K562 (cell line): ENCODE data around the gene C3. TPM values are rescaled to one million over a fixed set of nuclear protein-coding genes. Genes with fewer than 3 reads are reported as not detected.

Source experiments
- ATAC-seq: fragments of 200-7000 bp; cut with Tn5 transposase; 3 replicates; pipeline ENCODE4 v1.9.1; 2020; ENCODE audit warnings: moderate library complexity
- BruUV-seq: library from RNA; stranded (reverse); fragments of 400-500 nt; replicated peaks from 2 replicates; lab custom pipeline; 2021; lab: Mats Ljungman, UMichigan
- CTCF ChIA-PET: fragments of 300-600 bp; formaldehyde crosslinking; extraction: SDS; loops from one replicate; lab custom pipeline; 2021; ENCODE audit warnings: low intra/inter-chr PET ratio; lab: Yijun Ruan, JAX
- POLR2A ChIA-PET: fragments of 300-600, 350-650 bp; sonication (Branson Sonifier 250); formaldehyde crosslinking; extraction: SDS; loops from one replicate; lab custom pipeline; 2021; ENCODE audit warnings: antibody characterized with exemption, inconsistent platforms; lab: Yijun Ruan, JAX
- DNase-seq, 4 experiments: peaks; one replicate each; pipeline versions ENCODE4 v3.0.0 to v3.0.0-alpha.2; 2011 to 2018; ENCODE audit warnings: low spot score in 3 of 4, mixed read lengths in 3 of 4; ENCODE audit errors: extremely low read depth in 1 of 4
- FAIRE-seq: peaks from 2 replicates; lab custom pipeline; 2011; peaks lifted over from hg19 to GRCh38; lab: Jason Lieb, UNC
- H2AFZ ChIP-seq: 2 replicates; pipeline ENCODE4 v1.6.0; 2011; ENCODE audit warnings: low read depth, low read length, control low read depth, inconsistent platforms
- H3K27ac ChIP-seq: fragments of 200-600 bp; 3 replicates; pipeline ENCODE4 v1.8.0; 2011; ENCODE audit warnings: low read depth, mild to moderate bottlenecking, control low read depth, inconsistent platforms, low read length, moderate library complexity, mixed read lengths; ENCODE audit errors: extremely low read depth
- H3K27me3 ChIP-seq, 2 experiments: fragments of 300-600 bp in 1 of 2; 2 replicates in 1 of 2; 3 replicates in 1 of 2; pipeline versions ENCODE4 v1.6.0 to v1.8.0; 2011; ENCODE audit warnings: inconsistent platforms in 2 of 2, low read length in 2 of 2, mild to moderate bottlenecking in 1 of 2, mixed read lengths in 1 of 2, moderate library complexity in 1 of 2; ENCODE audit not compliant: control insufficient read depth in 2 of 2, insufficient read depth in 2 of 2
- H3K36me3 ChIP-seq: fragments of 300-600 bp; 3 replicates; pipeline ENCODE4 v1.8.0; 2011; ENCODE audit warnings: mild to moderate bottlenecking, low read length, inconsistent platforms; ENCODE audit not compliant: control insufficient read depth, insufficient read depth
- H3K4me1 ChIP-seq, 2 experiments: fragments of 200-600 bp in 1 of 2; replicated peaks in 1 of 2; 2 replicates in 1 of 2; 3 replicates in 1 of 2; pipeline versions ENCODE4 v1.5.1 to v1.8.0; 2011; ENCODE audit warnings: inconsistent platforms in 2 of 2, low read length in 2 of 2, mild to moderate bottlenecking in 1 of 2, mixed read lengths in 1 of 2, moderate library complexity in 1 of 2; ENCODE audit not compliant: control insufficient read depth in 2 of 2, insufficient read depth in 2 of 2
- H3K4me2 ChIP-seq: 2 replicates; pipeline ENCODE4 v1.6.1; 2011; ENCODE audit warnings: low read length, control low read depth, inconsistent platforms, mixed read lengths; ENCODE audit not compliant: insufficient read depth
- H3K4me3 ChIP-seq: fragments of 200-600 bp; sonication (generic), shearing (Covaris generic); 2 replicates; pipeline ENCODE4 v1.5.1; 2016; ENCODE audit warnings: control low read depth, inconsistent platforms
- H3K79me2 ChIP-seq: fragments of 200-600 bp; 3 replicates; pipeline ENCODE4 v1.8.0; 2011; ENCODE audit warnings: low read length, inconsistent platforms; ENCODE audit not compliant: control insufficient read depth, insufficient read depth
- H3K9ac ChIP-seq, 2 experiments: 2 replicates each; pipeline versions ENCODE4 v1.6.0 to v1.6.1; 2011; ENCODE audit warnings: low read depth in 2 of 2, low read length in 2 of 2, control low read depth in 1 of 2, inconsistent platforms in 1 of 2, mild to moderate bottlenecking in 1 of 2, mixed read lengths in 1 of 2; ENCODE audit not compliant: insufficient read depth in 1 of 2
- H3K9me1 ChIP-seq: one replicate; pipeline ENCODE4 v1.6.0; 2011; ENCODE audit warnings: inconsistent platforms, mild to moderate bottlenecking, low read length, moderate library complexity; ENCODE audit not compliant: control insufficient read depth, insufficient read depth
- H3K9me3 ChIP-seq: replicated peaks from 2 replicates; pipeline ENCODE4 v1.5.1; 2011; ENCODE audit warnings: low read depth, low read length, inconsistent platforms; ENCODE audit not compliant: control insufficient read depth, insufficient read depth
- H4K20me1 ChIP-seq: replicated peaks from 2 replicates; pipeline ENCODE4 v1.6.1; 2011; ENCODE audit warnings: low read length, inconsistent platforms, mixed read lengths; ENCODE audit not compliant: control insufficient read depth, insufficient read depth
- CREBBP ChIP-seq: IDR thresholded peaks from one replicate; pipeline ENCODE4 v1.6.1; 2012; ENCODE audit warnings: low read depth, mild to moderate bottlenecking, control low read depth, inconsistent platforms, low read length
- GTF2E2 ChIP-seq: fragments of 200-800 bp; sonication (Bioruptor generic); IDR thresholded peaks from 2 replicates; pipeline ENCODE4 v1.6.1; 2016; ENCODE audit warnings: missing genetic modification characterization, missing compliant biosample characterization
- NFXL1 ChIP-seq: fragments of 450-650 bp; formaldehyde crosslinking; IDR thresholded peaks from 2 replicates; pipeline ENCODE4 v1.4.0; 2021; ENCODE audit warnings: mild to moderate bottlenecking
- POLR2G ChIP-seq: fragments of 200-400 bp; formaldehyde crosslinking; IDR thresholded peaks from 2 replicates; pipeline ENCODE4 v1.6.1; 2017; ENCODE audit warnings: low read depth, mild to moderate bottlenecking, antibody characterized with exemption, low read length, moderate library complexity
- RBFOX2 ChIP-seq: fragments of 200-400 bp; formaldehyde crosslinking; IDR thresholded peaks from 2 replicates; pipeline ENCODE4 v1.6.1; 2017; ENCODE audit warnings: low read depth, mild to moderate bottlenecking, low read length, moderate library complexity
- SMARCE1 ChIP-seq: fragments of 450-650 bp; IDR thresholded peaks from 2 replicates; pipeline ENCODE4 v1.7.1; 2016; ENCODE audit warnings: mild to moderate bottlenecking
- ZNF644 ChIP-seq: fragments of 200-800 bp; sonication (Bioruptor generic); IDR thresholded peaks from 2 replicates; pipeline ENCODE4 v1.6.1; 2016; ENCODE audit warnings: low read depth, missing genetic modification characterization, missing compliant biosample characterization
- WGBS: fragments of 100-300 bp; shearing (Covaris generic); methylation state at CpG from one replicate; pipeline ENCODE4 v1.1.6; 2016; ENCODE audit warnings: low coverage, mixed read lengths; ENCODE audit not compliant: insufficient coverage; ENCODE audit errors: missing lambda C conversion rate; 5-methylcytosine and 5-hydroxymethylcytosine counted together
- in situ Hi-C: fragments of 300-500 bp; cut with MboI; formaldehyde crosslinking; loops from 4 replicates; pipeline ENCODE4 v1.15.0; 2018; ENCODE audit warnings: inconsistent platforms, mixed read lengths
- intact Hi-C: fragments of 100-400 bp; cut with micrococcal nuclease; formaldehyde crosslinking; loops from 2 replicates; pipeline ENCODE4 v1.14.2; 2022
- polyA plus RNA-seq, 8 experiments: library from polyadenylated mRNA; depleted of rRNA in 4 of 8; stranded (reverse) in 5 of 8; unstranded in 3 of 8; fragments of >200 nt; fragmentation: Nextera tagmentation in 2 of 8; fragmentation: Illumina TruSeq in 1 of 8; extraction: Ambion mirVana in 2 of 8; extraction: Trizol in 1 of 8; gene quantifications; 2 replicates each; pipeline versions ENCODE4 v1.2.1 to v1.2.3, GENCODE V29; 2011 to 2014; ENCODE audit warnings: inconsistent platforms in 1 of 8, missing spikeins in 1 of 8
- total RNA-seq, 7 experiments: library from RNA; depleted of rRNA in 6 of 7; stranded (reverse); fragments of >200 nt in 6 of 7; fragmentation: Illumina TruSeq in 2 of 7; extraction: Trizol in 2 of 7; gene quantifications; 2 replicates each; pipeline versions ENCODE4 v1.2.1 to v1.2.3, GENCODE V29; 2011 to 2021; ENCODE audit warnings: low replicate concordance in 1 of 7
- TF ChIP-seq, protein P1 (sequence below): sonication (generic); formaldehyde crosslinking; IDR thresholded peaks from 2 replicates; pipeline ENCODE4 v1.8.0; 2022; ENCODE audit warnings: mild to moderate bottlenecking, missing genetic modification reagents
- TF ChIP-seq, protein P2 (sequence below): sonication (generic); formaldehyde crosslinking; IDR thresholded peaks from 2 replicates; pipeline ENCODE4 v1.8.1; 2022; ENCODE audit warnings: missing genetic modification reagents

The C3 gene
- total and polyA plus RNA-seq, 9 of the 15 experiments (the other 6 are each of a cell fraction or from before 2014, with no cell fraction given): 0.59 to 10.6 (median 2.2) TPM

DNA sequence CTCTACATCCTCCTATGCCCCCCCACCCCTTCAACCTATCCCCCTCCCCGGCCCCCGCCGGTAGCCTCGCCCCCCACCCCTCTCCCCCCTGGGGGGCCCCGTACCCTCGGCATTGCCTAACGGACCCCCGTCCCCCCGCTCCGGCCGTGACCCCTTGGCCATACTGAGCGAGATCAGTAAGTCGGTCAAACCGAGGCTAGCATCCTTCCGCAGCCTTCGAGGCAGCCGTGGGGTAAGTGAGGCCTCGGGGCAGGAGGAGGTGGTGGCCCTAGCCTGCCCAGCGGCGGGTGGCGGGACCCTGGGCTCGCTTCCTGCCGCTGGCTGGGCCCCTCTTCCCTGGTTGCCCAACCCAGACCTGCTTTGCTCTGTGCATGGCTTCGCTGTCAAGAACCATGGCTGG is 25.5 kb upstream of the C3 start:
- TF ChIP-seq POLR2G (peak; percentile 49), CREBBP (no peak), SMARCE1 (no peak), GTF2E2 (tag) (no peak), NFXL1 (CRISPR knock-in tag) (no peak), ZNF644 (no peak), RBFOX2 (peak; percentile 57)
- TF ChIP-seq, protein P1, sequence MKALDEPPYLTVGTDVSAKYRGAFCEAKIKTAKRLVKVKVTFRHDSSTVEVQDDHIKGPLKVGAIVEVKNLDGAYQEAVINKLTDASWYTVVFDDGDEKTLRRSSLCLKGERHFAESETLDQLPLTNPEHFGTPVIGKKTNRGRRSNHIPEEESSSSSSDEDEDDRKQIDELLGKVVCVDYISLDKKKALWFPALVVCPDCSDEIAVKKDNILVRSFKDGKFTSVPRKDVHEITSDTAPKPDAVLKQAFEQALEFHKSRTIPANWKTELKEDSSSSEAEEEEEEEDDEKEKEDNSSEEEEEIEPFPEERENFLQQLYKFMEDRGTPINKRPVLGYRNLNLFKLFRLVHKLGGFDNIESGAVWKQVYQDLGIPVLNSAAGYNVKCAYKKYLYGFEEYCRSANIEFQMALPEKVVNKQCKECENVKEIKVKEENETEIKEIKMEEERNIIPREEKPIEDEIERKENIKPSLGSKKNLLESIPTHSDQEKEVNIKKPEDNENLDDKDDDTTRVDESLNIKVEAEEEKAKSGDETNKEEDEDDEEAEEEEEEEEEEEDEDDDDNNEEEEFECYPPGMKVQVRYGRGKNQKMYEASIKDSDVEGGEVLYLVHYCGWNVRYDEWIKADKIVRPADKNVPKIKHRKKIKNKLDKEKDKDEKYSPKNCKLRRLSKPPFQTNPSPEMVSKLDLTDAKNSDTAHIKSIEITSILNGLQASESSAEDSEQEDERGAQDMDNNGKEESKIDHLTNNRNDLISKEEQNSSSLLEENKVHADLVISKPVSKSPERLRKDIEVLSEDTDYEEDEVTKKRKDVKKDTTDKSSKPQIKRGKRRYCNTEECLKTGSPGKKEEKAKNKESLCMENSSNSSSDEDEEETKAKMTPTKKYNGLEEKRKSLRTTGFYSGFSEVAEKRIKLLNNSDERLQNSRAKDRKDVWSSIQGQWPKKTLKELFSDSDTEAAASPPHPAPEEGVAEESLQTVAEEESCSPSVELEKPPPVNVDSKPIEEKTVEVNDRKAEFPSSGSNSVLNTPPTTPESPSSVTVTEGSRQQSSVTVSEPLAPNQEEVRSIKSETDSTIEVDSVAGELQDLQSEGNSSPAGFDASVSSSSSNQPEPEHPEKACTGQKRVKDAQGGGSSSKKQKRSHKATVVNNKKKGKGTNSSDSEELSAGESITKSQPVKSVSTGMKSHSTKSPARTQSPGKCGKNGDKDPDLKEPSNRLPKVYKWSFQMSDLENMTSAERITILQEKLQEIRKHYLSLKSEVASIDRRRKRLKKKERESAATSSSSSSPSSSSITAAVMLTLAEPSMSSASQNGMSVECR (CRISPR knock-in tag): no peak
- TF ChIP-seq, protein P2, sequence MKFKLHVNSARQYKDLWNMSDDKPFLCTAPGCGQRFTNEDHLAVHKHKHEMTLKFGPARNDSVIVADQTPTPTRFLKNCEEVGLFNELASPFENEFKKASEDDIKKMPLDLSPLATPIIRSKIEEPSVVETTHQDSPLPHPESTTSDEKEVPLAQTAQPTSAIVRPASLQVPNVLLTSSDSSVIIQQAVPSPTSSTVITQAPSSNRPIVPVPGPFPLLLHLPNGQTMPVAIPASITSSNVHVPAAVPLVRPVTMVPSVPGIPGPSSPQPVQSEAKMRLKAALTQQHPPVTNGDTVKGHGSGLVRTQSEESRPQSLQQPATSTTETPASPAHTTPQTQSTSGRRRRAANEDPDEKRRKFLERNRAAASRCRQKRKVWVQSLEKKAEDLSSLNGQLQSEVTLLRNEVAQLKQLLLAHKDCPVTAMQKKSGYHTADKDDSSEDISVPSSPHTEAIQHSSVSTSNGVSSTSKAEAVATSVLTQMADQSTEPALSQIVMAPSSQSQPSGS (CRISPR knock-in tag): no peak
- TF ChIP-seq, all 486 proteins: peak for 2
- Histone ChIP-seq H4K20me1 (no peaks in the 10 kb centered on the region; the same call in 1 of the 2 replicates), H3K9me1 (no peaks in the 10 kb centered on the region), H3K36me3 (peaks cover 97% of the 10 kb centered on the region; the same call in 2 of the 3 replicates), H3K27ac (no peak overlapping the region), H3K27me3 (no peaks in the 10 kb centered on the region), H3K4me1 (peaks cover 5 to 31% of the 10 kb centered on the region in 2 experiments; a peak in 4 of 5 replicates), H3K9me3 (no peaks in the 10 kb centered on the region), H3K4me2 (no peak overlapping the region), H2AFZ (no peak overlapping the region), H3K4me3 (no peak overlapping the region), H3K9ac (peak overlapping the region in 1 of 2 experiments; percentile 13; a peak in 1 of 4 replicates), H3K79me2 (peaks cover 8% of the 10 kb centered on the region)
- intact Hi-C loops (no loop called here), in situ Hi-C loops (no loop called here)
- no TSS peak for BruUV-seq
- DNase-seq: no peak
- CTCF ChIA-PET: no interaction called here
- POLR2A ChIA-PET: interaction anchor here (0.5 to 1.3 kb wide), 2 partner anchors 9 to 1466 kb away, joined by 3 to 7 read pairs; partner anchors contain the start of gene GPR108
- 95% methylated on average over 13 of the region's 24 CpGs for WGBS
- no peak for ATAC-seq
- no peak for FAIRE-seq
